Measurements from ENCODE around the gene TSFM.

TSFM gene

DNA sequence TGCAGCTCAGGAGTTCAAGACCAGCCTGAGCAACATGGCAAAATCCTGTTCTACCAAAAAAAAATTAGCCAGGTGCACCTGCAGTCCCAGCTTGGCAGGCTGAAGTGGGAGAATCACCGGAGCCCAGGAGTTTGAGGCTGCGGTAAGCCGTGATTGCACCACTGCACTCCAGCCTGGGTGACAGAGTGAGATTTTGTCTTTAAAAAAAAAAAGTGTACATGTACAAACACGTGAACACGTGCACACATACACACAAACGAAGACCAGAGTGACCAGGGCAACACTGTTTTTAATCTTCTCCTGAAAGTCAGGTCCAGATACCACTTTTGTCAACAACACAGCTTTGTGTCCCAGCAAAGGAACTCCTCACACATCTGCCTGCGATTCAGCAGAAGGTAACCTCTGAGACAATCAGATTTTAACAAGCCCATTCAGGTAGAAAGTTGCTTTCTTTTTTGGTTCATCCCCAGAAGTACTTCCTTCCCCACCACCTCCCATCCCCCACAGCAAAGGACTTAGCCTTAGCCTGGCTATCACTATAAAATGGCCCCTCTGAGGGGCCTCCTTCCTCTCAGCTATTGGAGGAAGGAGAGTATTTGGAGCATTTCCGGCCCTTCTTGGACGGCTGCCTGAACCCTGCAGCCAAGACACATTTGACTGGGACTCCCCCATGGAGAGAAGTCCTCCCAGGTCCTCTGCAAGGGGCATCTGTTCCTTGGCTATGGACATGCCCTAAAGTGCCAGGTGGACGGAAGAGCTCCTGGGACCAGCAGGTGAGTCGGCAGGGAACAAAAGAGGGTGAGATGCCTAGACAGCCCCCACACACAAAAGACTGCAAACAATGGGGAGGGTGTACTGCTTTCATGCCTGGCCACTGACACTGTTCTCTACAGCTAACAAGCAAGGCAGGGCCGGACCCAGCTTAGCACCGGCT is 54.1 kb downstream of the TSFM start:
- H3K9me3 ChIP-seq = no peaks in the 10 kb centered on the region
- DNase-seq (ENCODE audit: low spot score in 2 of 2) = peak; percentile 48 to 73
- H3K4me3 ChIP-seq = no peak overlapping the region
- peaks cover 30% of the 10 kb centered on the region for H3K4me1 ChIP-seq
- no peaks in the 10 kb centered on the region for H3K27me3 ChIP-seq (ENCODE audit: low read depth)
- no peaks in the 10 kb centered on the region for H3K36me3 ChIP-seq (replicated peaks)
- in situ Hi-C loops (cut with MboI; ENCODE audit: low sequenced_read_pairs) = no loop called here

- in situ Hi-C loops (cut with MboI; ENCODE audit: low sequenced_read_pairs) = no loop called here
- Histone ChIP-seq H3K4me3 (no peak overlapping the region), H3K4me1 (peaks cover 31% of the 10 kb centered on the region), H3K27me3 (ENCODE audit: low read depth) (no peaks in the 10 kb centered on the region), H3K9me3 (no peaks in the 10 kb centered on the region), H3K36me3 (replicated peaks) (no peaks in the 10 kb centered on the region)
- no peak for DNase-seq (ENCODE audit: low spot score in 2 of 2)
These were observed 55.4 kb downstream of the TSFM start for GRCh38 chr12:57837864-57838562.

DNA sequence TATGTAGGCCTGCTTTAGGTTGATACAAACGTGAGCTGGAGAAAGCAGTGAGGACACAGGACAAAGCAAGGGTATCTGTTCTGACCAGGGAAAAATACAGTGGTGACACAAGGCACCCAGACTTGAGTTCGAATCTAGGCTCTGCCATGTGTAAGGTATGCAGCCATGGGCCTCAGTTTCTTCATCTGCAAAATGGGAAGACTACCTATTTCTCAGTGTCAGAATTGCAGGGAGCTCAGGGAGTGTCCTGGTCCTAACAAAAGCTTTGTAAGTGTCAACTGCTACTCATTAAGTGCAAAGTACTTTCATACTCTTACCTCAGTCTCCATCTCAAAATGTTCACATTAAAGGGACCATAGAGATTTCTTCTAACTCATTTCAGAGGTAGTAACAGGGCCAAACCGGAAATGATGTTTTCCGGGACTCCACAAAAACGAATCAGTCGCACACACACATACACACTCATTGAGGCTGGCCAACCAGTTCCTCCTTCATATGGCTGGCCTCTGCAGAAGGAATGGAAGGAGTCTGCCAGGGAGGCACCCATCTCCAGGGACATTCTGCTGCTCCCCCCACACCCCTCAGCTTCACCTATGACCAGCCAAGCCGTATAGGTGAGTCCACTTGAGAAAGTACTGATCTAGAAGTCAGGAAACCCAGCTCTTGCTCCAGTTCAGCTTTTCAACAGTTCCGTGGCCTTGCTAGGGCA is 56.2 kb downstream of the TSFM start:
- Histone ChIP-seq H3K4me3 (no peak overlapping the region), H3K36me3 (replicated peaks) (no peaks in the 10 kb centered on the region), H3K4me1 (peaks cover 33% of the 10 kb centered on the region), H3K27me3 (ENCODE audit: low read depth) (no peaks in the 10 kb centered on the region), H3K9me3 (no peaks in the 10 kb centered on the region)
- DNase-seq (ENCODE audit: low spot score in 2 of 2) = no peak
- in situ Hi-C loops (cut with MboI; ENCODE audit: low sequenced_read_pairs) = no loop called here

- Histone ChIP-seq H3K4me1 (peaks cover 37% of the 10 kb centered on the region), H3K27me3 (ENCODE audit: low read depth) (no peaks in the 10 kb centered on the region), H3K9me3 (no peaks in the 10 kb centered on the region), H3K4me3 (no peak overlapping the region), H3K36me3 (replicated peaks) (no peaks in the 10 kb centered on the region)
- in situ Hi-C loops (cut with MboI; ENCODE audit: low sequenced_read_pairs) = no loop called here
- no peak for DNase-seq (ENCODE audit: low spot score in 2 of 2)
These were observed 57.4 kb downstream of the TSFM start for GRCh38 chr12:57839996-57840395.

- peak in 1 of 2 experiments; percentile 22 for DNase-seq (ENCODE audit: low spot score in 2 of 2)
- Histone ChIP-seq H3K36me3 (replicated peaks) (no peaks in the 10 kb centered on the region; the same call in 1 of the 2 replicates), H3K9me3 (no peaks in the 10 kb centered on the region), H3K4me1 (peaks cover 37% of the 10 kb centered on the region), H3K27me3 (ENCODE audit: low read depth) (no peaks in the 10 kb centered on the region), H3K4me3 (no peak overlapping the region)
- in situ Hi-C loops (cut with MboI; ENCODE audit: low sequenced_read_pairs) = no loop called here
These were observed 58.1 kb downstream of the TSFM start for GRCh38 chr12:57840726-57841125.

GRCh38 chr12:57841445-57841844 is 58.9 kb downstream of the TSFM start:
- Histone ChIP-seq H3K36me3 (replicated peaks) (no peaks in the 10 kb centered on the region; the same call in 1 of the 2 replicates), H3K4me1 (peaks cover 36% of the 10 kb centered on the region), H3K4me3 (no peak overlapping the region), H3K27me3 (ENCODE audit: low read depth) (no peaks in the 10 kb centered on the region), H3K9me3 (no peaks in the 10 kb centered on the region)
- in situ Hi-C loops (cut with MboI; ENCODE audit: low sequenced_read_pairs) = no loop called here
- no peak for DNase-seq (ENCODE audit: low spot score in 2 of 2)

DNA sequence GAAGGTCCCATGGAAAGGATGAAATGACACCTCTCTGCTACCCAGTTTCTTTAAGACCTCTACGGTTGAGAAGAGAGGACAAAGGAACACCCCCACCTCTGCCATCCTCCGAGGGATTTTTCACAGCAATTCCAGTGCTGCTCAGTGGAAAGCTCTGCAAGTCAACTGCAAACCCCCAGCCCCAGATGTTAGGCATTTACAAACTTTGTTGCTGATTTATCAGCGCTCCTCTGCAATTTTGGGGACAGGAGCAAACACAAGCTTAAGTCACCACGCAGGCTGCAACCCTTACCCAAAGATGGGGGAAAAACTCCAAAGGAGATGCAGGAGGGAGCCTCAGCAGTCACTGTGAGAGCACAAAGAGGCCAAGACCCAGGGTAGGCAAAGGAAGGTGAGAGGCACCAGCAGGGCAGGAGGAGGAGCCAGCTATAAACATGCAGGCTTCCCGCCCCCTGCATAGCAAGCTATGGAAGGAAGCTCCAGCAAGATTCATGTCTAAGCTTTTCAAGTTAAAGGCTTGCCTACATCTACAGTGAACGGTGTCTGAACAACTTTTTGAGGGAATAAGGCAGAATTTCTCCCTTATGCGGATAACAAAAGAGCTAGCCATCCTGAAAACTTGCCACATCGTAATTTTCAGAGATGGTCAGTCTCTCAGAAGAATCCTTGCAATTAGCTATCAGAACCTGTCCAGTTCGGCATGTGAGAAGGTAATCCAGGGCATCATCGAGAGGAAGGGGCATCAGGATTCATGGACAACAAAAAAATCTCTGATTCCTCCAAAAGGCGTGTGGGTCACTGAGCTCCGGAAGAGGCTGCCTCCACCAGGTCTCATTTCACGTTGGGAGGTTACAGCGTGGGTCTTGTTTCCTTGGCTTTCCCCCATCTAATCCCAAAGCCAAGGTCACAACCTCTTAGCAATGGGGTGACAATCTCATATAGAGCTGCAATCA is 60.0 kb downstream of the TSFM start:
- H3K4me1 ChIP-seq = peaks cover 28% of the 10 kb centered on the region
- no peaks in the 10 kb centered on the region; the same call in 1 of the 2 replicates for H3K36me3 ChIP-seq (replicated peaks)
- H3K27me3 ChIP-seq (ENCODE audit: low read depth) = no peaks in the 10 kb centered on the region
- H3K9me3 ChIP-seq = no peaks in the 10 kb centered on the region
- H3K4me3 ChIP-seq = no peak overlapping the region
- peak in 1 of 2 experiments; percentile 55 for DNase-seq (ENCODE audit: low spot score in 2 of 2)
- in situ Hi-C loops (cut with MboI; ENCODE audit: low sequenced_read_pairs) = no loop called here

- no peaks in the 10 kb centered on the region; the same call in 1 of the 2 replicates for H3K36me3 ChIP-seq (replicated peaks)
- H3K4me3 ChIP-seq = peak overlapping the region; percentile 99
- H3K4me1 ChIP-seq = peaks cover 24% of the 10 kb centered on the region
- H3K9me3 ChIP-seq = no peaks in the 10 kb centered on the region
- no peaks in the 10 kb centered on the region for H3K27me3 ChIP-seq (ENCODE audit: low read depth)
- peak; percentile 49 to 71 for DNase-seq (ENCODE audit: low spot score in 2 of 2)
- in situ Hi-C loops (cut with MboI; ENCODE audit: low sequenced_read_pairs) = no loop called here
These were observed 62.3 kb downstream of the TSFM start for GRCh38 chr12:57844709-57845477.

DNA sequence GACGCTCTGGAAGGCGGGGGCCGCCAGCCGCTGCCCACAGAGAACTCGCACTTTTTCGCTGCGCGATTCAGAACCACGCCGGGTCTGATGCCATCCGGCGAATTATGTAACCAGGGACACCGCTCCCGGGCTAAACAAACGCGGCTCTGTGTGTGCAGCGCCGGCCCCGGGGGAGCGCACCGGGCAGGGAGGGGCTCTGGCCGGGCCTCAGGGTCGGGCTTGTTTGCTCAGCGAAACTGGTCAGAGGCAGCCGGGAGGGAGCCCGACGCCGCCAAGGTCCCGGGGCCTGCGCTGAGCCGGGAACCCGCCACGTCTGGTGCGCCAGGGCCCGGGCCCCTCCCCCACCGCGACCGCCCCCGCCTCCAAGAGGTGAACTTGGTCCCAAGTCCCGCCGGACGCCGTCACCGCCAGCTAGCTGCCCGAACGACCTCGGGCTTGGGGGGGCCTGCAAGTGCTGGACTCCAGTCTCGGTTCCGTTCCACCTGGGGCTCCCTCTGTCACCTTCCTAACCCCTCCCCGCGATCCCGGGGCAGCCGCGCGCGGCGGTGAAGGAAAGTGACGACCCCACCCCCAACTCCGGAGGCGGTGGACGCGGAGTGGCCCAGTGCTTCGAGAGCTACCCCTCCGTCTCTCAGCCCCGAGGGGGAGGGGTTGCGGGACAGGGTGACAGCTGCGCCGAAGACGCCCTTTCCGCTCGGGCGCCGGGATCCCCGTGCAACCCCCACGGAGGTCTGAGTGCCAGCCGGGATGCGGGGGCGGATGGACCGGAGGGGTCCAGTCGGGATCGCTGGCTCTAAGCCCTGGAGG is 63.1 kb downstream of the TSFM start:
- Histone ChIP-seq H3K4me3 (peak overlapping the region; percentile 99), H3K27me3 (ENCODE audit: low read depth) (peaks cover 4% of the 10 kb centered on the region; the same call in 1 of the 2 replicates), H3K4me1 (peaks cover 23% of the 10 kb centered on the region), H3K36me3 (replicated peaks) (no peaks in the 10 kb centered on the region; the same call in 1 of the 2 replicates), H3K9me3 (no peaks in the 10 kb centered on the region)
- in situ Hi-C loops (cut with MboI; ENCODE audit: low sequenced_read_pairs) = no loop called here
- peak; percentile 32 to 78 for DNase-seq (ENCODE audit: low spot score in 2 of 2)

GRCh38 chr12:57846285-57846576 is 63.6 kb downstream of the TSFM start:
- no peak for DNase-seq (ENCODE audit: low spot score in 2 of 2)
- H3K36me3 ChIP-seq (replicated peaks) = no peaks in the 10 kb centered on the region; the same call in 1 of the 2 replicates
- no peaks in the 10 kb centered on the region for H3K9me3 ChIP-seq
- H3K4me1 ChIP-seq = peaks cover 18% of the 10 kb centered on the region
- H3K4me3 ChIP-seq = peak overlapping the region; percentile 99
- peaks cover 10% of the 10 kb centered on the region; the same call in 1 of the 2 replicates for H3K27me3 ChIP-seq (ENCODE audit: low read depth)
- in situ Hi-C loops (cut with MboI; ENCODE audit: low sequenced_read_pairs) = no loop called here

GRCh38 chr12:57846577-57847319 is 64.2 kb downstream of the TSFM start, which contains the start of gene CTDSP2:
Gene CTDSP2 (minus strand): TSS chr12:57846729. CDS start chr12:57846435, 294 bp downstream.
- no peaks in the 10 kb centered on the region for H3K9me3 ChIP-seq
- peak within 1 kb of the TSS; percentile 99 for H3K4me3 ChIP-seq
- DNase-seq (ENCODE audit: low spot score in 2 of 2) = peak; percentile 97 to 100
- in situ Hi-C loops (cut with MboI; ENCODE audit: low sequenced_read_pairs) = no loop called here
- peaks cover 15% of the 10 kb centered on the region; the same call in 1 of the 2 replicates for H3K27me3 ChIP-seq (ENCODE audit: low read depth)
- no peaks in the 10 kb centered on the region; the same call in 1 of the 2 replicates for H3K36me3 ChIP-seq (replicated peaks)
- peaks cover 16% of the 10 kb centered on the region for H3K4me1 ChIP-seq
